Measurements from ENCODE around the gene AHRR. TPM values are rescaled to one million over a fixed set of nuclear protein-coding genes. Genes with fewer than 3 reads are reported as not detected.

Gene AHRR
- polyA plus RNA-seq, 2 of the 4 experiments (the other 2 are of a cell fraction), result 1.2 to 1.7 TPM

GRCh38 chr5:464843-465590, 143.5 kb downstream of the AHRR start:
- Histone ChIP-seq H3K4me2 (no peak overlapping the region), H3K4me1 (no peaks in the 10 kb centered on the region), H3K27ac (no peak overlapping the region), H3K4me3 (no peak overlapping the region), H3K9me3 (no peaks in the 10 kb centered on the region)
- DNase-seq (ENCODE audit: low read depth in 1 of 2, low spot score in 1 of 2), result no peak
- ChIA-PET POLR2A (no interaction called here), CTCF (interaction anchor here (1.4 to 2.3 kb wide), 2 partner anchors 18 to 19 kb away, joined by 4 to 9 read pairs; no protein-coding TSS in a partner anchor)
- WGBS (ENCODE audit: missing lambda C conversion rate), result 96% methylated on average over 56 of the region's 63 CpGs
- no peak for TF ChIP-seq SMC3 (IDR thresholded peaks at IDR 0.05)
- TF ChIP-seq KDM5A (IDR thresholded peaks at IDR 0.05), result no peak
- no peak for TF ChIP-seq HOXB13 (CRISPR knock-in tag; IDR thresholded peaks at IDR 0.05; ENCODE audit: low read depth)
- no peak for TF ChIP-seq HMGXB4 (CRISPR knock-in tag; IDR thresholded peaks at IDR 0.05; ENCODE audit: borderline replicate concordance)
- TF ChIP-seq POLR2A (IDR thresholded peaks at IDR 0.05; ENCODE audit: low read length), result no peak
- TF ChIP-seq CHD4 (IDR thresholded peaks at IDR 0.05; ENCODE audit: borderline replicate concordance), result no peak
- no peak for TF ChIP-seq ZNF302 (CRISPR knock-in tag; IDR thresholded peaks at IDR 0.05)
- no peak for TF ChIP-seq RFX5 (IDR thresholded peaks at IDR 0.05)
- no peak for TF ChIP-seq EHMT2 (IDR thresholded peaks at IDR 0.05; ENCODE audit: low read depth)
- TF ChIP-seq TFCP2L1 (CRISPR knock-in tag; IDR thresholded peaks at IDR 0.05), result no peak
- TF ChIP-seq JUN (IDR thresholded peaks at IDR 0.05), result no peak
- no peak for TF ChIP-seq REST (IDR thresholded peaks at IDR 0.05)
- no peak; a peak in 1 of 6 replicates for ATAC-seq
- no peak for FAIRE-seq

GRCh38 chr5:465591-466403, 144.3 kb downstream of the AHRR start:
- POLR2A ChIA-PET, result no interaction called here
- FAIRE-seq (no peak), DNase-seq (ENCODE audit: low read depth in 1 of 2, low spot score in 1 of 2) (no peak), ATAC-seq (no peak; a peak in 1 of 6 replicates)
- no peak overlapping the region for H3K4me3 ChIP-seq
- H3K27ac ChIP-seq, result no peak overlapping the region
- H3K9me3 ChIP-seq, result no peaks in the 10 kb centered on the region
- TF ChIP-seq HOXB5 (CRISPR knock-in tag; IDR thresholded peaks at IDR 0.05), result no peak
- CTCF ChIA-PET, result interaction anchor here (0.5 to 2.3 kb wide), 2 partner anchors 19 to 157 kb away, joined by 3 to 9 read pairs; no protein-coding TSS in a partner anchor
- 89% methylated on average over 20 of the region's 29 CpGs for WGBS (ENCODE audit: missing lambda C conversion rate)
- no peak overlapping the region for H3K4me2 ChIP-seq
- H3K4me1 ChIP-seq, result no peaks in the 10 kb centered on the region

DNA sequence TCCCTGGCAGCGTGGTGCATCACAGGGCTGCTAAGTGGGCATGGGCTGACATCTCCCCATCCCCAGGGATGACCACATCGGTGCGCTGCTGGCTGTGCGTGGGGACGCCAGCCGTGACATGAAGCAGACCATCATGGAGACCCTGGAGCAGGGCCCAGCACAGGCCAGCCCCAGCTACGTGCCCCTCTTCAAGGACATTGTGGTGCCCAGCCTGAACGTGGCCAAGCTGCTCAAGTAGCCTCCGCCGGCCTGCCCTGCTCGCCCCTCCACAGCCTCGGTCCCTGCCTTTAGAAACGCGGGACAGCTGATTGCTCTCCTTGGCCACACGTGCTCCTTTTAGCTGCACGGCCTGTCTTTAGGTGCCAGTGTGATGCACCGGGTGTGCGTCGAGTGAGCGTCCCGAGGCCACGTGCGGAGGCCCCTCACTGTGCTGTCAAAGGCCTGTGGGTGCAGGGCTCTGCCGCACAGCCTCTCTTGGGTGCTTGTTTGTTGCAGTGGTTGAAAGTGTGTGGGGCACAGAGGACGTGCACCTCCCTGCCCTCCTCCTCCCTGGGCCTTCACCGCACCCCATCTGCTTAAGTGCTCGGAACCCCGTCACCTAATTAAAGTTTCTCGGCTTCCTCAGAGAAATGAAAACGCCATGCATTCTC, 145.3 kb downstream of the AHRR start:
- 95% methylated on average over 25 of the region's 30 CpGs for WGBS (ENCODE audit: missing lambda C conversion rate)
- no peak overlapping the region for H3K4me2 ChIP-seq
- ChIA-PET POLR2A (no interaction called here), CTCF (interaction anchor here (0.6 to 2.3 kb wide), 2 partner anchors 19 to 97 kb away, joined by 3 to 9 read pairs; no protein-coding TSS in a partner anchor)
- H3K9me3 ChIP-seq, result no peaks in the 10 kb centered on the region
- FAIRE-seq, result no peak
- H3K4me1 ChIP-seq, result peaks cover 6% of the 10 kb centered on the region
- no peak overlapping the region for H3K4me3 ChIP-seq
- no peak overlapping the region for H3K27ac ChIP-seq
- TF ChIP-seq GATA3 (IDR thresholded peaks at IDR 0.05; ENCODE audit: borderline replicate concordance) (no peak), ZSCAN20 (CRISPR knock-in tag; IDR thresholded peaks at IDR 0.05) (no peak), FOXS1 (CRISPR knock-in tag; IDR thresholded peaks at IDR 0.05) (no peak), BCL3 (IDR thresholded peaks at IDR 0.05) (no peak), ZNF302 (CRISPR knock-in tag; IDR thresholded peaks at IDR 0.05) (no peak), ATOH8 (CRISPR knock-in tag; IDR thresholded peaks at IDR 0.05; ENCODE audit: low read depth) (no peak)
- TF ChIP-seq, protein P1, sequence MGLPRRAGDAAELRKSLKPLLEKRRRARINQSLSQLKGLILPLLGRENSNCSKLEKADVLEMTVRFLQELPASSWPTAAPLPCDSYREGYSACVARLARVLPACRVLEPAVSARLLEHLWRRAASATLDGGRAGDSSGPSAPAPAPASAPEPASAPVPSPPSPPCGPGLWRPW (IDR thresholded peaks at IDR 0.05), result no peak
- no peak for DNase-seq (ENCODE audit: low read depth in 1 of 2, low spot score in 1 of 2)
- no peak; a peak in 1 of 6 replicates for ATAC-seq
